H9 (cell line): ENCODE data around the gene CCDC174. TPM values are rescaled to one million over a fixed set of nuclear protein-coding genes. Genes with fewer than 3 reads are reported as not detected.

Experiments used
- DNase-seq: peaks from one replicate; pipeline ENCODE4 v3.0.0-alpha.2; 2017
- H2AFZ ChIP-seq: one replicate; pipeline ENCODE4 v1.6.1; 2013; ENCODE audit warnings: mild to moderate bottlenecking, low read length, control low read depth, moderate library complexity
- H2AK5ac ChIP-seq: 2 replicates; pipeline ENCODE4 v1.6.1; 2013; ENCODE audit warnings: low read length, control low read depth, mixed read lengths; ENCODE audit not compliant: insufficient read length
- H2BK120ac ChIP-seq: one replicate; pipeline ENCODE4 v1.6.1; 2013; ENCODE audit warnings: low read depth, mild to moderate bottlenecking, low read length, control low read depth, inconsistent platforms; ENCODE audit not compliant: poor library complexity, severe bottlenecking
- H2BK12ac ChIP-seq: 2 replicates; pipeline ENCODE4 v1.6.1; 2013; ENCODE audit warnings: low read length, control low read depth, mixed read lengths, low read depth; ENCODE audit not compliant: insufficient read length
- H2BK15ac ChIP-seq: 2 replicates; pipeline ENCODE4 v1.6.1; 2013; ENCODE audit warnings: low read depth, low read length, control low read depth
- H2BK20ac ChIP-seq: one replicate; pipeline ENCODE4 v1.6.1; 2013; ENCODE audit warnings: low read depth, mild to moderate bottlenecking, low read length, control low read depth, inconsistent platforms; ENCODE audit not compliant: poor library complexity, severe bottlenecking
- H2BK5ac ChIP-seq: 2 replicates; pipeline ENCODE4 v1.6.1; 2013; ENCODE audit warnings: low read length, control low read depth, mixed read lengths; ENCODE audit not compliant: insufficient read length
- H3K14ac ChIP-seq: 2 replicates; pipeline ENCODE4 v1.6.1; 2013; ENCODE audit warnings: low read length, control low read depth; ENCODE audit not compliant: insufficient read depth
- H3K18ac ChIP-seq: 2 replicates; pipeline ENCODE4 v1.6.1; 2013; ENCODE audit warnings: low read depth, mild to moderate bottlenecking, mixed read lengths, low read length, control low read depth; ENCODE audit not compliant: insufficient read length
- H3K23ac ChIP-seq: 2 replicates; pipeline ENCODE4 v1.6.1; 2013; ENCODE audit warnings: low read length, control low read depth, mixed read lengths, low read depth; ENCODE audit not compliant: insufficient read length
- H3K23me2 ChIP-seq: 2 replicates; pipeline ENCODE4 v1.6.1; 2013; ENCODE audit warnings: low read depth, mild to moderate bottlenecking, mixed read lengths, low read length, control low read depth; ENCODE audit not compliant: insufficient read length, poor library complexity, severe bottlenecking
- H3K27ac ChIP-seq: 2 replicates; pipeline ENCODE4 v1.5.1; 2013; ENCODE audit warnings: low read length, control low read depth, mixed read lengths, low read depth; ENCODE audit not compliant: insufficient read length
- H3K27me3 ChIP-seq: 2 replicates; pipeline ENCODE4 v1.6.1; 2013; ENCODE audit warnings: low read length, control low read depth, inconsistent platforms; ENCODE audit not compliant: insufficient read depth
- H3K4ac ChIP-seq: 2 replicates; pipeline ENCODE4 v1.6.1; 2013; ENCODE audit warnings: low read depth, mild to moderate bottlenecking, control low read depth, inconsistent platforms, low read length, moderate library complexity
- H3K4me1 ChIP-seq: 2 replicates; pipeline ENCODE4 v1.6.1; 2013; ENCODE audit warnings: low read length, control low read depth, inconsistent platforms; ENCODE audit not compliant: insufficient read depth
- H3K4me2 ChIP-seq: 2 replicates; pipeline ENCODE4 v1.6.1; 2013; ENCODE audit warnings: low read length, control low read depth, mixed read lengths; ENCODE audit not compliant: insufficient read length, insufficient read depth
- H3K56ac ChIP-seq: 2 replicates; pipeline ENCODE4 v1.6.1; 2013; ENCODE audit warnings: low read depth, mild to moderate bottlenecking, mixed read lengths, low read length, control low read depth; ENCODE audit not compliant: insufficient read length
- H3K79me1 ChIP-seq: 2 replicates; pipeline ENCODE4 v1.6.1; 2013; ENCODE audit warnings: low read depth, mild to moderate bottlenecking, moderate library complexity, low read length, control low read depth, inconsistent platforms; ENCODE audit not compliant: insufficient read depth, poor library complexity, severe bottlenecking
- H3K79me2 ChIP-seq: 2 replicates; pipeline ENCODE4 v1.6.1; 2013; ENCODE audit warnings: low read length, control low read depth, inconsistent platforms; ENCODE audit not compliant: insufficient read depth
- H3K9ac ChIP-seq: 2 replicates; pipeline ENCODE4 v1.6.1; 2013; ENCODE audit warnings: low read length, control low read depth, mixed read lengths; ENCODE audit not compliant: insufficient read length; ENCODE audit errors: extremely low read depth
- H3K9me3 ChIP-seq: one replicate; pipeline ENCODE4 v1.6.1; 2013; ENCODE audit warnings: low read depth, low read length, inconsistent platforms; ENCODE audit not compliant: control insufficient read depth
- H3T11ph ChIP-seq: one replicate; pipeline ENCODE4 v1.6.1; 2013; ENCODE audit warnings: mild to moderate bottlenecking, low read length, control low read depth, inconsistent platforms
- H4K20me1 ChIP-seq: one replicate; pipeline ENCODE4 v1.6.1; 2013; ENCODE audit not compliant: control insufficient read depth, insufficient read length, insufficient read depth
- H4K5ac ChIP-seq: 2 replicates; pipeline ENCODE4 v1.6.1; 2013; ENCODE audit warnings: low read depth, mild to moderate bottlenecking, mixed read lengths, low read length, control low read depth; ENCODE audit not compliant: insufficient read length
- H4K8ac ChIP-seq: replicated peaks from 2 replicates; pipeline ENCODE4 v1.6.1; 2013; ENCODE audit warnings: low read length, control low read depth, mixed read lengths, low read depth; ENCODE audit not compliant: insufficient read length
- H4K91ac ChIP-seq: 2 replicates; pipeline ENCODE4 v1.6.1; 2013; ENCODE audit warnings: low read depth, mild to moderate bottlenecking, moderate library complexity, mixed read lengths, low read length, control low read depth; ENCODE audit not compliant: insufficient read length
- H3K27ac Mint-ChIP-seq, 3 experiments: 2 replicates in 2 of 3; 3 replicates in 1 of 3; pipeline ENCODE4 v1.8.0; 2020 to 2021; ENCODE audit warnings: mixed read lengths in 3 of 3, mild to moderate bottlenecking in 1 of 3, moderate library complexity in 1 of 3
- H3K27me3 Mint-ChIP-seq: 2 replicates; pipeline ENCODE4 v1.8.0; 2021; ENCODE audit warnings: low read depth, mild to moderate bottlenecking, moderate library complexity, mixed read lengths
- H3K36me3 Mint-ChIP-seq, 3 experiments: 2 replicates in 2 of 3; 3 replicates in 1 of 3; pipeline ENCODE4 v1.8.0; 2020 to 2021; ENCODE audit warnings: low read depth in 3 of 3, mixed read lengths in 3 of 3; ENCODE audit not compliant: insufficient read depth in 1 of 3
- H3K4me1 Mint-ChIP-seq, 2 experiments: 2 replicates each; pipeline ENCODE4 v1.8.0; 2020; ENCODE audit warnings: mixed read lengths in 2 of 2
- H3K4me3 Mint-ChIP-seq, 2 experiments: 2 replicates in 1 of 2; 3 replicates in 1 of 2; pipeline ENCODE4 v1.8.0; 2020 to 2021; ENCODE audit warnings: mild to moderate bottlenecking in 2 of 2, mixed read lengths in 2 of 2, moderate library complexity in 1 of 2
- H3K9me3 Mint-ChIP-seq, 2 experiments: 2 replicates in 1 of 2; 3 replicates in 1 of 2; pipeline ENCODE4 v1.8.0; 2020; ENCODE audit warnings: mild to moderate bottlenecking in 2 of 2, mixed read lengths in 2 of 2, moderate library complexity in 1 of 2
- WGBS: extraction: QIAGEN DNeasy Blood & Tissue Kit; methylation state at CpG from one replicate; pipeline ENCODE4 v1.1.7; 2013; ENCODE audit warnings: missing lambda C conversion rate, low lambda C conversion rate, mixed read lengths; ENCODE audit not compliant: insufficient read length; ENCODE audit errors: extremely low coverage; 5-methylcytosine and 5-hydroxymethylcytosine counted together
- total RNA-seq: library from RNA; stranded (reverse); gene quantifications from 2 replicates; pipeline ENCODE4 v1.2.1, GENCODE V29; 2021
- TF ChIP-seq, protein P1 (sequence below): fragments of 200-600 bp; sonication (generic); conservative IDR thresholded peaks from 3 replicates; pipeline ENCODE4 v1.8.0; 2021; ENCODE audit warnings: antibody characterized with exemption, mild to moderate bottlenecking

The CCDC174 gene
- total RNA-seq, 1 experiment from 2014 or later = 15.2 TPM

DNA sequence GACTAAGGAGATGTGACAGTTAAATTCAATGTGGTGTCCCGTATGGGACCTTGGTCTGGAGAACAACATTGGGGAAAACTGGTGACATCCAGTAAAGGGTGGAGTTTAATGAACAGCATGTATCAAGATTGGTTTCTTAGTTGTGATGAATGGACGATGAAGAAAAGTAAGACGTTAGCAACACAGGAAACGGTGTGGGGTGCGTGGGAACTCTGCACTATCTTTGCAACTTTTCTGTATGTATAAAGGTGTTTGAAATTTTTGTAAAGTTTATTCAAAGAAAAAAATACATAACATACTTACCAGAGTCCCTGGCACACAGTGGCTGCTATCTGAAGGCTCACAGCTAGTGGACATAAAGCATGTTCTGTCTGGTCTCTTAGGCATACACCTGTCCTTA lies 6.1 kb upstream of the CCDC174 start:
- H3K27ac ChIP-seq = no peak overlapping the region
- TF ChIP-seq, protein P1, sequence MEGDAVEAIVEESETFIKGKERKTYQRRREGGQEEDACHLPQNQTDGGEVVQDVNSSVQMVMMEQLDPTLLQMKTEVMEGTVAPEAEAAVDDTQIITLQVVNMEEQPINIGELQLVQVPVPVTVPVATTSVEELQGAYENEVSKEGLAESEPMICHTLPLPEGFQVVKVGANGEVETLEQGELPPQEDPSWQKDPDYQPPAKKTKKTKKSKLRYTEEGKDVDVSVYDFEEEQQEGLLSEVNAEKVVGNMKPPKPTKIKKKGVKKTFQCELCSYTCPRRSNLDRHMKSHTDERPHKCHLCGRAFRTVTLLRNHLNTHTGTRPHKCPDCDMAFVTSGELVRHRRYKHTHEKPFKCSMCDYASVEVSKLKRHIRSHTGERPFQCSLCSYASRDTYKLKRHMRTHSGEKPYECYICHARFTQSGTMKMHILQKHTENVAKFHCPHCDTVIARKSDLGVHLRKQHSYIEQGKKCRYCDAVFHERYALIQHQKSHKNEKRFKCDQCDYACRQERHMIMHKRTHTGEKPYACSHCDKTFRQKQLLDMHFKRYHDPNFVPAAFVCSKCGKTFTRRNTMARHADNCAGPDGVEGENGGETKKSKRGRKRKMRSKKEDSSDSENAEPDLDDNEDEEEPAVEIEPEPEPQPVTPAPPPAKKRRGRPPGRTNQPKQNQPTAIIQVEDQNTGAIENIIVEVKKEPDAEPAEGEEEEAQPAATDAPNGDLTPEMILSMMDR = no peak
- no peak overlapping the region for H2BK20ac ChIP-seq
- Mint-ChIP-seq H3K9me3 (no peaks in the 10 kb centered on the region), H3K27ac (no peak overlapping the region), H3K4me1 (no peaks in the 10 kb centered on the region; a peak in 1 of 4 replicates), H3K27me3 (peaks cover 74% of the 10 kb centered on the region), H3K36me3 (no peaks in the 10 kb centered on the region), H3K4me3 (no peak overlapping the region)
- no peaks in the 10 kb centered on the region for H4K20me1 ChIP-seq
- no peak overlapping the region for H2BK120ac ChIP-seq
- no peaks in the 10 kb centered on the region for H3K9me3 ChIP-seq
- no peak overlapping the region for H2BK5ac ChIP-seq
- H4K91ac ChIP-seq = no peak overlapping the region
- no peak overlapping the region for H3K23ac ChIP-seq
- no peak overlapping the region for H2BK12ac ChIP-seq
- H4K8ac ChIP-seq = no peak overlapping the region
- peaks cover 2% of the 10 kb centered on the region; the same call in 1 of the 2 replicates for H3K79me2 ChIP-seq
- H3K56ac ChIP-seq = no peak overlapping the region
- no peak overlapping the region for H4K5ac ChIP-seq
- H3K14ac ChIP-seq = no peak overlapping the region
- H3K4me1 ChIP-seq = no peaks in the 10 kb centered on the region
- H3K79me1 ChIP-seq = no peaks in the 10 kb centered on the region
- H3T11ph ChIP-seq = no peak overlapping the region
- H3K4me2 ChIP-seq = no peak overlapping the region
- no peak overlapping the region for H2BK15ac ChIP-seq
- no peak overlapping the region for H3K9ac ChIP-seq
- H3K27me3 ChIP-seq = no peaks in the 10 kb centered on the region; the same call in 1 of the 2 replicates
- no CpG with 5 or more reads among the region's 5 CpGs for WGBS
- H3K18ac ChIP-seq = no peak overlapping the region
- no peak overlapping the region for H2AK5ac ChIP-seq
- no peak for DNase-seq
- no peak overlapping the region for H3K4ac ChIP-seq
- no peaks in the 10 kb centered on the region for H3K23me2 ChIP-seq
- H2AFZ ChIP-seq = no peak overlapping the region
